A549 (cell line): ENCODE measurements around the gene KCNRG.

Experiments
- BHLHE40 ChIP-seq: IDR thresholded peaks from 2 replicates; pipeline ENCODE4 v1.6.1; 2012; ENCODE audit warnings: low read depth, low read length, inconsistent platforms
- CHD4 ChIP-seq: fragments of 200-600 bp; sonication (generic); IDR thresholded peaks from 2 replicates; pipeline ENCODE4 v1.6.1; 2016; ENCODE audit warnings: antibody characterized with exemption, mild to moderate bottlenecking, borderline replicate concordance
- CTCF ChIP-seq: fragments of >200 bp; sonication (Bioruptor Twin); formaldehyde crosslinking; IDR thresholded peaks from 3 replicates; pipeline ENCODE4 v1.5.1; 2016
- EP300 ChIP-seq, 2 experiments: fragments of >200 bp; sonication (Bioruptor Twin); formaldehyde crosslinking; IDR thresholded peaks; 2 replicates in 1 of 2; 3 replicates in 1 of 2; pipeline ENCODE4 v1.6.1; 2016 to 2017
- POLR2A ChIP-seq: IDR thresholded peaks from 2 replicates; pipeline ENCODE4 v1.6.1; 2012; ENCODE audit warnings: mild to moderate bottlenecking, low read length
- TP53 ChIP-seq: fragments of 250-450 bp; sonication (Bioruptor Pico); IDR thresholded peaks from 2 replicates; pipeline ENCODE4 v1.5.0; 2021; ENCODE audit warnings: mild to moderate bottlenecking, moderate library complexity

DNA sequence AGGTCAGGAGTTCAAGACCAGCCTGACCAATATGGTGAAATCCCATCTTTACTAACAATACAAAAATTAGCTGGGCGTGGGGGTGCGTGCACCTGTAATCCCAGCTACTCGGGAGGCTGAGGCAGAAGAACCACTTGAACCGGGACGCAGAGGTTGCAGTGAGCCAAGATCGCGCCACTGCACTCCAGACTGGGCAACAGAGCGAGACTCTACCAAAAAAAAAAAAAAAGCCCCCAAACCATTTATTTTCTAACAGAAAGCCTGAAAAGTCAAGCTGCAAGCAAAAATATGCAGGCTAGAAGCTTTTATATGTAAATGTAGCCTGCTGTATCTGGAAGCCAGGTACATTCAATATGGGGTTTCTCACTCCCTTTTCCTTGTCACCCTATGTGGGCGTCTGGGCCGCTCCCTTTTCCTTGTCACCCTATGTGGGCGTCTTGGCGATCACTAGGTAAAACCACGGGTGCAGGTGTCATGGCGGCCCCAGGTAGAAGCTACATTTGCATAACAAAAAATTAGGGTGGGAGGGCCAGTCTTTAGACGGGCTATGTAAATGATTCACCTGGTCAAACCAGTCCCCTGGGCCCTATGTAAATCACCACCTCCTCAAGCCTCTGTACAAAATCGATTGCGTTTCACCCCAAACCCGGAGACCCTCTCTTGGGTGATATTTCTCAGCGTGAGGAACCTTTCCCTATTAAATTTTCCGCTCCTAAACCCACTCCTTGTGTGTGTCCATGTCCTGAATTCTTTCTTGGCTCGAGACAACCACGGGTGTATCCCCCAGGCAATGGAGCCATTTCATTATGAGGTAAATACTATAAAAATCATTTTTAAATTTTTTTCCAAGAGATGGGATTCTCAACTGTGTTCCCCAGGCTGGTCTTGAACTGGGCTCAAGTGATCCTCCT lies 16.3 kb upstream of the KCNRG start:
- TF ChIP-seq TP53 (CRISPR knock-in tag) (no peak), POLR2A (no peak), BHLHE40 (no peak), CTCF (no peak), EP300 (IDR thresholded peaks at IDR 0.05) (no peak), CHD4 (no peak)
